ENCODE data around the gene ANKRD29.

ANKRD29 gene

GRCh38 chr18:23595591-23595990, 67.1 kb downstream of the ANKRD29 start:
- CTCF ChIA-PET: interaction anchor here (0.6 kb wide), 1 partner anchor 107 kb away, joined by 3 read pairs; no protein-coding TSS in a partner anchor
- H3K4me3 ChIP-seq (ENCODE audit: low read depth, low read length): no peak overlapping the region
- no peaks in the 10 kb centered on the region for H3K36me3 ChIP-seq (ENCODE audit: control insufficient read depth in 2 of 2, insufficient read depth in 1 of 2, low read length in 2 of 2)
- peak; percentile 30; the same call in 1 of the 2 replicates for TF ChIP-seq BCL6B (tag by site-specific recombination; IDR thresholded peaks at IDR 0.05)
- TF ChIP-seq ZNF121 (tag by site-specific recombination; IDR thresholded peaks at IDR 0.05): no peak
- no peak overlapping the region for H3K27ac ChIP-seq (ENCODE audit: extremely low read depth, low read depth, low read length)
- H3K9me3 ChIP-seq (ENCODE audit: control insufficient read depth, insufficient read depth, low read depth, low read length): no peaks in the 10 kb centered on the region
- H3K4me1 ChIP-seq (ENCODE audit: control insufficient read depth, insufficient read depth, low read length): no peaks in the 10 kb centered on the region
- POLR2A ChIA-PET: no interaction called here

- TF ChIP-seq REST (tag by site-specific recombination; IDR thresholded peaks at IDR 0.05) (no peak), ZNF580 (tag by site-specific recombination; IDR thresholded peaks at IDR 0.05) (no peak), ZNF335 (tag by site-specific recombination; conservative IDR thresholded peaks at IDR 0.05) (no peak), ZNF558 (tag by site-specific recombination; IDR thresholded peaks at IDR 0.05) (no peak), SALL2 (tag by site-specific recombination; IDR thresholded peaks at IDR 0.05; ENCODE audit: borderline replicate concordance) (no peak), BCL11A (tag by site-specific recombination; IDR thresholded peaks at IDR 0.05; ENCODE audit: low read depth) (no peak), ZNF19 (tag by site-specific recombination; IDR thresholded peaks at IDR 0.05; ENCODE audit: low read depth) (no peak), PBX3 (CRISPR knock-in tag; IDR thresholded peaks at IDR 0.05) (no peak)
- Histone ChIP-seq H3K9me3 (ENCODE audit: control insufficient read depth, insufficient read depth, low read depth, low read length) (no peaks in the 10 kb centered on the region), H3K36me3 (ENCODE audit: control insufficient read depth in 2 of 2, insufficient read depth in 1 of 2, low read length in 2 of 2) (no peaks in the 10 kb centered on the region), H3K27ac (ENCODE audit: extremely low read depth, low read depth, low read length) (no peak overlapping the region), H3K4me3 (ENCODE audit: low read depth, low read length) (no peak overlapping the region), H3K4me1 (ENCODE audit: control insufficient read depth, insufficient read depth, low read length) (no peaks in the 10 kb centered on the region)
- ChIA-PET POLR2A (no interaction called here), CTCF (interaction anchor here (0.6 kb wide), 2 partner anchors 102 to 306 kb away, joined by 3 read pairs; no protein-coding TSS in a partner anchor)
These were observed 69.0 kb downstream of the ANKRD29 start for GRCh38 chr18:23593720-23594119.

- no peaks in the 10 kb centered on the region for H3K9me3 ChIP-seq (ENCODE audit: control insufficient read depth, insufficient read depth, low read depth, low read length)
- H3K36me3 ChIP-seq (ENCODE audit: control insufficient read depth in 2 of 2, insufficient read depth in 1 of 2, low read length in 2 of 2): no peaks in the 10 kb centered on the region
- no peaks in the 10 kb centered on the region for H3K4me1 ChIP-seq (ENCODE audit: control insufficient read depth, insufficient read depth, low read length)
- POLR2A ChIA-PET: interaction anchor here (0.6 kb wide), 1 partner anchor 50 kb away, joined by 5 read pairs; no protein-coding TSS in a partner anchor
- no peak overlapping the region for H3K27ac ChIP-seq (ENCODE audit: extremely low read depth, low read depth, low read length)
- H3K4me3 ChIP-seq (ENCODE audit: low read depth, low read length): no peak overlapping the region
- CTCF ChIA-PET: no interaction called here
- TF ChIP-seq ZIC2 (tag by site-specific recombination; IDR thresholded peaks at IDR 0.05) (no peak), ZNF677 (tag by site-specific recombination; IDR thresholded peaks at IDR 0.05) (no peak), SP7 (tag by site-specific recombination; IDR thresholded peaks at IDR 0.05) (no peak), ZNF621 (tag by site-specific recombination; IDR thresholded peaks at IDR 0.05) (no peak), ZSCAN23 (tag by site-specific recombination; IDR thresholded peaks at IDR 0.05) (no peak), ZNF639 (tag by site-specific recombination; IDR thresholded peaks at IDR 0.05) (no peak), ZNF596 (tag by site-specific recombination; IDR thresholded peaks at IDR 0.05) (no peak), ZNF707 (tag by site-specific recombination; IDR thresholded peaks at IDR 0.05) (no peak), ZXDB (tag by site-specific recombination; IDR thresholded peaks at IDR 0.05) (no peak), ZNF132 (tag by site-specific recombination; IDR thresholded peaks at IDR 0.05; ENCODE audit: borderline replicate concordance) (no peak), ZNF473 (tag by site-specific recombination; IDR thresholded peaks at IDR 0.05) (no peak), ZNF404 (tag by site-specific recombination; IDR thresholded peaks at IDR 0.05) (no peak), ZNF148 (tag by site-specific recombination; IDR thresholded peaks at IDR 0.05; ENCODE audit: borderline replicate concordance) (no peak)
These were observed 69.8 kb downstream of the ANKRD29 start for GRCh38 chr18:23592911-23593310.

Data from HEK293 (cell line).